ENCODE measurements around the gene POLD2.

The POLD2 gene

DNA sequence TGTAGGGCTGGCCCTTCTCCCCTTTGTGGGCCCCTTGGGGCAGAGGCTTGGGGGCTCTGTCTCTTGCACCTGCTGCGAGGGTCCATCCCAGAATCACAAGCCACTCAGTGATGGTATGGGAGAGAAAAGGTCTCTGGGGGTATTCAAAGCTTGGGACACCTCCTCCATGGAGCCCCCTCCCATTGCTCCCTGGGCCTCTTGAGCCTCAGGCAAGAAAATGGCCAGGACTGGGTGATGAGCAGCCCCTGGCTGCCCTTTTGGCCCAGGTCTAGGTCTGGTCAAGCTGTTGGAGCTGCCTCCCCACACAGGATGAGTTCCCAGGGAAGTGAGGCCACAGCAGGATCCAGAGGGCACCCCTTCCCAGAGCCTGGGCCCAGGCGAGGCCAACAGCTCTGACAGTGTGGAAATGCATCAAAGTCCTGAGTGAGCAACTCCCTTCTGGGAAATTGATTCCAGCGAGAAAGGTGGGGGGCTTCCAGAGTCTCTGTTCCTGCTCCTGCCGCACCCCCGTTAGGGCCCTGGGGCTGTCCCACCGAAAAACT is 21.1 kb upstream of the POLD2 start:
- no peak overlapping the region for H3K4me3 ChIP-seq (ENCODE audit: insufficient read depth, low read length, poor library complexity, severe bottlenecking)
- no peaks in the 10 kb centered on the region for H3K27me3 ChIP-seq (ENCODE audit: low read length)
- no peak for TF ChIP-seq EZH2phosphoT487 (conservative IDR thresholded peaks at IDR 0.05; ENCODE audit: low read length)
- TF ChIP-seq, protein P1, sequence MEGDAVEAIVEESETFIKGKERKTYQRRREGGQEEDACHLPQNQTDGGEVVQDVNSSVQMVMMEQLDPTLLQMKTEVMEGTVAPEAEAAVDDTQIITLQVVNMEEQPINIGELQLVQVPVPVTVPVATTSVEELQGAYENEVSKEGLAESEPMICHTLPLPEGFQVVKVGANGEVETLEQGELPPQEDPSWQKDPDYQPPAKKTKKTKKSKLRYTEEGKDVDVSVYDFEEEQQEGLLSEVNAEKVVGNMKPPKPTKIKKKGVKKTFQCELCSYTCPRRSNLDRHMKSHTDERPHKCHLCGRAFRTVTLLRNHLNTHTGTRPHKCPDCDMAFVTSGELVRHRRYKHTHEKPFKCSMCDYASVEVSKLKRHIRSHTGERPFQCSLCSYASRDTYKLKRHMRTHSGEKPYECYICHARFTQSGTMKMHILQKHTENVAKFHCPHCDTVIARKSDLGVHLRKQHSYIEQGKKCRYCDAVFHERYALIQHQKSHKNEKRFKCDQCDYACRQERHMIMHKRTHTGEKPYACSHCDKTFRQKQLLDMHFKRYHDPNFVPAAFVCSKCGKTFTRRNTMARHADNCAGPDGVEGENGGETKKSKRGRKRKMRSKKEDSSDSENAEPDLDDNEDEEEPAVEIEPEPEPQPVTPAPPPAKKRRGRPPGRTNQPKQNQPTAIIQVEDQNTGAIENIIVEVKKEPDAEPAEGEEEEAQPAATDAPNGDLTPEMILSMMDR (IDR thresholded peaks at IDR 0.05; ENCODE audit: insufficient read depth, low read length, poor library complexity, severe bottlenecking) = no peak
- H3K9me2 ChIP-seq (replicated peaks; ENCODE audit: insufficient read depth, low read length) = no peaks in the 10 kb centered on the region
- no peaks in the 10 kb centered on the region for H4K20me1 ChIP-seq (ENCODE audit: low read depth, low read length)
- no peaks in the 10 kb centered on the region for H3K9me3 ChIP-seq (ENCODE audit: insufficient read depth, low read length)
- no peak overlapping the region for H3K4me2 ChIP-seq (ENCODE audit: low read depth, low read length, poor library complexity, severe bottlenecking)
- no peaks in the 10 kb centered on the region for H3K79me2 ChIP-seq (ENCODE audit: insufficient read depth, low read length)
- H3K36me3 ChIP-seq (ENCODE audit: low read length) = no peaks in the 10 kb centered on the region
- no peak overlapping the region for H2AFZ ChIP-seq (ENCODE audit: low read depth, low read length, severe bottlenecking)
- no peak overlapping the region for H3K27ac ChIP-seq (ENCODE audit: low read depth, low read length)
- H3K9ac ChIP-seq (ENCODE audit: low read length) = no peak overlapping the region
- H3F3A ChIP-seq (ENCODE audit: insufficient read depth) = no peaks in the 10 kb centered on the region

DNA sequence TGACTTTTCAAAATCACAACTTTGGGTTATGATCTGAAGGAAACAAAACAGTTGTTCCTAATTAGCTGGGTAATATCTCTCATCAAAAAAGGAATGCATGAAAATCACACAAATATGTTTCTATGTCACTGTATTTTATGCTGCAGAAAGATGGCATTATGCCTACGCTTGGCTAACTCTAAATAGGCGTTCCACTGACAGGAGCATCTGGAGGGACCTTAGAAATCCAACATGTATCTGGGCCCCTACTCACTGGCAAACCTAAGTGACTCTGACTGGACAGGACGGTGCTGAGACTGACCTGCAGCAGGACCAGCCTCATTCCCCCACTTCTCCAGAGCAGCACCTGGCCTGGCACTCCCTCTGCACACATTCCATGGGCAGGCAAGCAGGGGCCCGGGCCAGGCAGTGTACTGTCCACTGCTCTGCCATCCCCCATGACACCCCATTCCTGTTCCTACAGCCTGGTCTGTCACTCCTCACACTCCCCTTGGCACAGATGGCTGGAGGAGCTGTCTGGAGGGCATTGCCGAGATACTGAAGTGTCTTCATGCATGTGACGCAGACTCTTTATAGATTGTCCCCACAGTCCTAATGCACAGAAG is 20.4 kb upstream of the POLD2 start:
- H3K4me2 ChIP-seq (ENCODE audit: low read depth, low read length, poor library complexity, severe bottlenecking) = no peak overlapping the region
- H3K9me3 ChIP-seq (ENCODE audit: insufficient read depth, low read length) = no peaks in the 10 kb centered on the region
- no peaks in the 10 kb centered on the region for H3K79me2 ChIP-seq (ENCODE audit: insufficient read depth, low read length)
- TF ChIP-seq EZH2phosphoT487 (conservative IDR thresholded peaks at IDR 0.05; ENCODE audit: low read length) = no peak
- TF ChIP-seq, protein P1 (IDR thresholded peaks at IDR 0.05; ENCODE audit: insufficient read depth, low read length, poor library complexity, severe bottlenecking) = no peak
- H3K9ac ChIP-seq (ENCODE audit: low read length) = no peak overlapping the region
- H4K20me1 ChIP-seq (ENCODE audit: low read depth, low read length) = no peaks in the 10 kb centered on the region
- no peaks in the 10 kb centered on the region for H3F3A ChIP-seq (ENCODE audit: insufficient read depth)
- no peaks in the 10 kb centered on the region for H3K36me3 ChIP-seq (ENCODE audit: low read length)
- no peaks in the 10 kb centered on the region for H3K27me3 ChIP-seq (ENCODE audit: low read length)
- H3K9me2 ChIP-seq (replicated peaks; ENCODE audit: insufficient read depth, low read length) = no peaks in the 10 kb centered on the region
- H3K4me3 ChIP-seq (ENCODE audit: insufficient read depth, low read length, poor library complexity, severe bottlenecking) = no peak overlapping the region
- no peak overlapping the region for H3K27ac ChIP-seq (ENCODE audit: low read depth, low read length)
- no peak overlapping the region for H2AFZ ChIP-seq (ENCODE audit: low read depth, low read length, severe bottlenecking)

DNA sequence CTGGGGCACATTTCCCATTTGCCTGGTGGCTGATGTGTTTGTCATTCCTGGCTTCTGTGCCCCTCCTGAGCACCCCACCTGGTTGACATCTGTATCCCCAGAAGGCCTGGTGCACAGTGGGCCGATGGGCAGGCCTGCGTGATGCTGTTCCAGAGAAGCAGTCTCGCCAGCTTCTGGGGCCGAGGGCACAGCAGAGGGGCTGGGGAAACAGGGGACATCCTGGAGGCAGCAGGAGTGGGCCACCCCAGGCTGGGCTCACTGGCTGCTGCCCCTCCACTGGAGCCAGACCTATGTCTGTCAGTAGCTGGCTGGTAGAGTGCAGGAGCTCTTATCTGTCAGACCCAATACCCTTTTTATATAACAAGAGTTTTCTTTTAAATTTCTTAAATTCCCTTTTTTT is 18.7 kb upstream of the POLD2 start:
- Histone ChIP-seq H3K27ac (ENCODE audit: low read depth, low read length) (no peak overlapping the region), H3K79me2 (ENCODE audit: insufficient read depth, low read length) (no peaks in the 10 kb centered on the region), H3K27me3 (ENCODE audit: low read length) (no peaks in the 10 kb centered on the region), H4K20me1 (ENCODE audit: low read depth, low read length) (no peaks in the 10 kb centered on the region), H2AFZ (ENCODE audit: low read depth, low read length, severe bottlenecking) (no peak overlapping the region), H3F3A (ENCODE audit: insufficient read depth) (no peaks in the 10 kb centered on the region), H3K9me2 (replicated peaks; ENCODE audit: insufficient read depth, low read length) (no peaks in the 10 kb centered on the region), H3K9me3 (ENCODE audit: insufficient read depth, low read length) (no peaks in the 10 kb centered on the region), H3K9ac (ENCODE audit: low read length) (no peak overlapping the region), H3K36me3 (ENCODE audit: low read length) (no peaks in the 10 kb centered on the region), H3K4me3 (ENCODE audit: insufficient read depth, low read length, poor library complexity, severe bottlenecking) (no peak overlapping the region), H3K4me2 (ENCODE audit: low read depth, low read length, poor library complexity, severe bottlenecking) (no peak overlapping the region)
- TF ChIP-seq EZH2phosphoT487 (conservative IDR thresholded peaks at IDR 0.05; ENCODE audit: low read length) = no peak
- TF ChIP-seq, protein P1 (IDR thresholded peaks at IDR 0.05; ENCODE audit: insufficient read depth, low read length, poor library complexity, severe bottlenecking) = no peak

Data from SU-DHL-6 (cell line).